ENCODE measurements around the gene CAP1.
"Not testable (repeated sequence)": the region's sequence is repeated elsewhere in the genome, so short reads cannot be mapped to it uniquely, and the experiment has no call there.

Gene CAP1

DNA sequence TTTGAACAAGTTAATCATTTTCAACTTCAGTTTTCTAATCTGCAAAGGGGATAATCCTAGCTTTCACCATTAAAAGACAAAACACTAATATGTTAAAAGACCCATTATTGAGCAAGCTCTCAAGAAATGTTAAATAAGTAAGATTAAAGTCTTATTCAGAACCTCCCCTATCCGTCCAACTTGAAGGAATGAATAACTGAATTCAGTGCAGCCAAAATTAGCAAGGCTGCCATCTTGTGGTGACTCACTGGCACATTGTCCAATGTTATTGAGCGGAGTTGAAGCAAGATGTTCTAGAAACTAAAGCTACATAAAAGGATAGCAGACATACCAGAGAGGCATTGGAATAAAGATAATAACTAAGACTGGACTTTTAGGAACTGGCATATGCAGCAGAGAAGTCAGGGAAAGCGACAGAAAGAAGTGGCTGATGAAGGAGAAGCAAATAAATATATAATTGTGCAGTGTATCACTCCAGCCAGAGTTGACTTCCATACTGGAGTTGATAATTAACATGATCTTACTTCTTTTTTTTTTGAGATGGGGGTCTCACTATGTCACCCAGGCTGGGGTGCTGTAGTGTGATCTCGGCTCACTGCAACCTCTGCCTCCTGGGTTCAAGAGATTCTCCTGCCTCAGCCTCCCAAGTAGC is 8.2 kb upstream of the CAP1 start:
- peak; percentile 99 for DNase-seq

DNA sequence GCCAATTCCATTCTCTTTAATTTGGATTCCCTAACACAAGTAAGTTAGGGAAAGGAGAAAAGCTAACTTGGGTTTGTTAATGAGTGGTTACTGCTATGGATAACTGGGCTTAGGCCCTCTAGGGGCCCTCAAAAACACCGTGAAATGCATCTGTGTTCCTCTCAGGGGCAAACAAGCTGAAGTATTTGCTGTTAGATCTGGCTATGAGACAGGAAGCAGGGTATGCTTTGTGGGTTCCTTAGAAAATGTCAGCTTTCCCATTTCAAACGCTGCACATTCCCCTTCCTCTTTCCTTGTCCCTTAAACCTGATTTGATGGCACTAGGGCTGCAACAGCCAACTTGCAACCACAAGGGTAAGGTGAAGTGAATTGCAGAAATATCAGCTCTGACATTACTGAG is 5.7 kb upstream of the CAP1 start:
- DNase-seq, result no peak

DNA sequence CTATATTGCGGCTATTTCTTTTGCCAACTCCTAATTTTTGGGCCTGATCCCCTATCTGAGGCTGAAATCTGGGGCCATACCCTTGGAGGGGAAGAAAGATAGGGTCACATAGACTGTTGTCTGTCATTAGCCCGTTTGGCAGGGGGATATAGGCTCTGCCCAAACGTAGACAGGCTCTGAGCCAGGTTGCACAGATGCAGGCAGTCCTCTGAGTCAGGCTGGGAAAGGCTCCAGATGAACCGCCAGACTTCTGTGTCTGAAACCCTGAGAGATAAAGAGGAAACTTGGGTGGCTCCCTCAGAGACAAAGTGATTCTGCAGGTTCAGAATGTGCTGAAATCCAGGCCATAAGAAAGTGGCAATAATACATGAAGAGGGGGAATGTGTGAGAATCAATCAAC is 4.0 kb upstream of the CAP1 start:
- peak; percentile 100 for DNase-seq

DNA sequence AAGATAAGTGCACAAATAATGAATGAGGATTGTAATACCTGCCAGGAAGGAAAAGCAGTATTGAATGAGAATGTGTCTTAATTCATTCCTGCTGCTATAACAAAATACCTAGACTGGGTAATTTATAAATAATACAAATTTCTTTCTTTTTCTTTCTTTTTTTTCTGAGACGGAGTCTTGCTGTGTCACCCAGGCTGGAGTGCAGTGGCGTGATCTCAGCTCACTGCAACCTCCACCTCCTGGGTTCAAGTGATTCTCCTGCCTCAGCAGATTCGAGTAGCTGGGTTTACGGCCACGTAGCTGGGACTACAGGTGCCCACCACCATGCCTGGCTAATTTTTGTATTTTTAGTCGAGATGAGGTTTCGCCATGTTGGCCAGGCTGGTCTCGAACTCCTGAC is 3.3 kb upstream of the CAP1 start:
- not testable (repeated sequence) for DNase-seq

DNA sequence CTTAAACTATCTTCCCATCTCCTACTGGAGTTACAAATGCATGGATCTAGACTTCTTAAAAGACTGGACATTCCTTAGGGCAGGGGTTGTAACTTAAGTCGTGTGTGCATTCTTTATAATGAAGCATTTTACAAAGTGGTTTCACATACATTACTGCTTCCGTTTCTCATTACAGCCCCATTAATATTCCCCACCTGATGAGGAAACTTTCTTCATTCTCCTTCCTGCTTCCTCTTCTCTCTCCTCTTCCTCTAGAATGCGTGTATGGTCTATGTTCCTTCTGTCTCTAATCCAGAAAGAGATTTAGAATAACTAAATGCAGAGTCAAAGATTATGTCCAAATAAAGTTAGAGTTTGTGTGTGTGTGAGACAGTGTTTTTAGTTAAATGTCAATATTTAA is 1.8 kb upstream of the CAP1 start:
- DNase-seq, result no peak

DNA sequence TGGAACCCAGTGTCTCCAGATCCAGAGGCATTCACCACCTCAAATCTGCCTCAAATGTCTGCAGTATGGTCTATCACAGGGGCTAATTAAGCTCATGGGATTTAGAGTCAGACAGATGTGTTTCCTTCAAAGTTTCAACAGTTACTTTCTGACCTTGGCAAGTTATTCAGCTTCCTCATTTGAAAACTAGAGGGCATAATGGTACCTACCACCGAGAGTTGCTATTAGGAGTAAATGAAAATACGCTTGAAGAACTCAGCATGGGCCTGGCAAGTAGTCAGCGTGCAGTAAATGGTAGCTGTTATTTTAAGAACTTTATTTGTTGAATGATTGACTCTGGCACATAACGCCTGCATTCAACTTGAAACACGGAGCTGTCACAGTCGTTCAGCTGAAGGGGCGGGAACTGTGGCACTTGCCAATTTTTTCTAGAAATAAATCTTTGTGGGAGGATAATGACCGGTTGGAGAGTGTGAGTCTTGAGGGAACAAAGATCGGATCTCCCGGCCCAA is 1.2 kb upstream of the CAP1 start:
- peak; percentile 100 for DNase-seq

DNA sequence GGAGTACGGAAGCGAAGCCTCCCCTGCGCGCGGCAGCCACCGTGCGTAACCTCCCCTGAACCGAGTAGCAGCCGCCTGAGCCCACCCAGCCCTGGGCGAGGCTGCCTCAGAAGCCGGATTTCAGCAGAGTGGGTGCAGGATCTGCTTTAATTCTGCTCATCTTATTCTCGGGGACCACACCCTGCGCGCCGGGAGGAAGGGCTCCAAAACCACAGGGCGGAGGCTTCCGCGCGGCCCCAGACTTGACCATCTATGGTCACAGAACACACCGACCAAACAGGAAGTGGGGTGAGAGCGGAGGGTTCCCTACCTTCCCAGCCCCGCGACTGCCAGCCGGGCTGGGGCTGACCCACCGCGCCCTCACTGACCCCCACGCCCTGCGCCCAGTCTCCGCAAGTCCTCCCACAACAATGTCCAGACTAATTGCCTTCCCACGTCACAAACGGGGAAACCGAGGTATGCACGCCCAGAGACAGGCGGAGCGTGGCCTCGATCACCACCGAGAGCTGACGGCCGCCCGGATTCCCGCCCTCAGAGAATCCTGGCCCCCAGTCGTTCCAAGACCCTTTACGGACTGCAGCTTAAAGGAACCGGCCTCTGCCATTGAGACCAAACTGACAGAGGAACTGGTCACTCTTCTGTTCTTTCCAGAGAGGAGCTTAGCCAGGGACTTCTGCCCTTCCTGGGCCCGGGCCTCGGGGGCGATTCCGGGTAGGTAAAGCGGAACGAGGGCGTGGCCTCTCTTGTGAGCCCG is 595 bp upstream of the CAP1 start:
- peak; percentile 100 for DNase-seq

DNA sequence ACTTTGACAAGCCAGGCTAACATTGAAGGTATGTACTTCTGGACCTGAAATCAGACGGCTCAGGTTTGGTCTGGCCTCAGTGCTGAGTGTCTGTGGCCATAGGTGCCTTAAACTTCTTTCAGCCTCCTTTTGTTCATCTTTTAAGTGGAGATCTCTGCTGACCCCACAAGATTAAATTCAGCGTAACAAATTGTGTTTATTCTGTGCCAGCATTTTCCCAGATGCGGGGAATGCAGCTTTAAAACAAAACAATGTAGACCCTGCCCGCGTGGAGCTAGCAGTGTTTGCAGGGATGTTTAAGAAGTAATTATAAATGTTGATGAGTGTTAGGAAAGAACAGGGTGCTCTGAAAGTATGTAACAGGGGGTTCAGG is 923 bp downstream of the CAP1 start:
- DNase-seq, result no peak

DNA sequence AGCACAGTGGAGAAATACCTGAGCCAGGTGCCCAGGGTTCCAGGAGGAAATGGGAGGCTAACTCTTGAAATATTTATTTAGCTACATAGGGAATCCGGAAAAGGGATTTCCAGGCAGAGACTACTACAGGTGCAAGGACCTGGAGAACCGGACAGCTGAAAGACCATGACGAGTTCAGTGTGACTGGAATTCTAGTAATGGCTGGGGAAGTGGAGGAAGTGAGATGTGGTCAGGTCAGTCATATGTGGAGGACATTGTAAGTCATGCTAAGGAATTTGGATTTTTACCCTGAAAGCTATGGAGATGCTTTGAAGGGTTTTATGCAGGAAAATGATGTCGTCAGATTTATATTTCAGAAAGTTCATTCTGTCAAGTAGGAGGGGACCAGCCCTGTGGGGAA is 1.8 kb downstream of the CAP1 start:
- no peak for DNase-seq

DNA sequence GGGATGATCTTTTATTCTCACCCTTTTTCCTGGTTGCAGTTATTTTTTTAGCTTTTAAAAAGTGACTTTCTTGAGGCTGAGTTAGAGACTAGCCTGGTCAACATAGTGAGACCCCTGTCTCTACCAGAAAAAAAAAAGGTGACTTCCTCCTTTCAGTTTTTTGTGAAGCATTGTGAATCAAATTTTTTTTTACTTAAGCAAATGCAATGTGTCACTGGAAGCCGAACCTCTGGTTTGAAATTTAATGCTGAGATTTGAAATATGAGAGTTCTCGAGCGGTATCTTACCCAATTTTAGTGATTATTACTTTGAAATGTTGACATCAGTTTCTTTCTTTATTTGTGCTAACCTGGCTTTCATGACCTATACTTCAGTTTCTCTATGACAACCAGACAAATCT is 3.6 kb downstream of the CAP1 start:
- no peak for DNase-seq

DNA sequence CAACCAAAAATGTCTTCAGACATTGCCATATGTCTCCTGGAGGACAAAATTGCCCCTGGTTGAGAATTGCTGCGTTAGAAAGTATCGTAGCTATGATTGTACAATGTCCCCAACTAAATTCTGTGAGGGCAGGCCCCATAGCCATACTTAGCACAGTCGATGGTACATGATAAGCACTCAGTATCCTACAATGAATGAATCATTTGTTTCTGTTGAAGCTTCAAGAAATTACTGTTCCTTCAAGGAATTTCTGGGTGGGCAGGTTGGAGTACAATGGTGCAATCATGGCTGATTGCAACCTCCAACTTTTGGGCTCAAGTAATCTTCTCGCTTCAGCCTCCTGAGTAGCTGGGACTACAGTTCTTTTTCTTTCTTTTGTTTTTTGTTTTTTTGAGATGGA is 4.7 kb downstream of the CAP1 start:
- no peak for DNase-seq

DNA sequence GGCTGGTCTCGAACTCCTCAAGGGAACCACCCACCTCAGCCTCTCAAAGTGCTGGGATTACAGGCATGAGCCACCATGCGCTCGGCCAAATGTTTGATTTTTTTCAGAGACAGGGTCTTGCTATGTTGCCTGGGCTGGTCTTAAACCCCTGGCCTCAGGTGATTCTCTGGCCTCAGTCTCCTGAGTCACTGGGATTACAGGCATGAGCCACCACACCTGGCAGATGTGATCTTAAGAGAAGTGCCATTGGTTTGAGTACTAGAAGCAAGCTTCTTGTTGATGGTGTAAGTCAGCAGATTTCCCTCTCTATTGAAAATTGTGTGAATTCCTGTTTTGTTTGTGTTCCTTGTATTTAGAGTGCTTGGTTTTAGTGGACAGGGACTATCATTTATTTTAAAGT is 5.2 kb downstream of the CAP1 start:
- DNase-seq, result no peak

DNA sequence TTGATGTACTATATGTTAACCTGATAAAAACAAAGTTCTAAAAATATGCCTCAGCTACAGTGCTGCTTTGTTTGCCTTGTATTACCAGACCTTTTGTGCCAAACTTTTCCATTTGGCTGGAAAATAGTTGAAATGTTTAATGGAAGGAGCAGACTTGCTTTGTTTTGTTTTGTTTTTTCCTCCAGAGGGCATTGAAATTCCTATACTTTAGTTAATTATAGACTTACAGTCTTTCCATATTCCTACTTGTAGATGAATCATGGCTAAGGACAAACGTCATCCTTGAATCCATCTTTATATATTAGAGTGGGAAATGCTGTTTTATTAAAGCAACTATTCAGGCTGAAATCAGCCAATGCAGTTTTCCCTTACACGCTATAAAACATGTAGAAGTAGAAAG is 6.7 kb downstream of the CAP1 start:
- no peak for DNase-seq

DNA sequence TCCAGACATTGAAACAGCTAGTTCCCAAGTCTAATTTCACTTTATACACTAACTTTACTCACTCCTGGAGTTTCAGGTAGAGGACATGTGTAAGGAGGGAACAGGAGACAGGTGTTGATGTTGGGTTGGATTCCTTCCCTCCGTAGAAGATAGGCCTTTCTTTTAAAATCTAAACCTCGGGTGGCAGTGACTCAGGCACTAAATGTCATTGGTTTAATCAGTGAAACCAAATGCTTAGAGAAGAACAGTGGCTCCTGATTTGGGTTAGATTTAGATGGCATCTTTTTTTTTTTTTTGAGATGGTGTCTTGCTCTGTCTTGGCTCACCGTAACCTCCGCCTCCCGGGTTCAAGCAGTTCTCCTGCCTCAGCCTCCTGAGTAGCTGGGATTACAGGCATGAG is 7.2 kb downstream of the CAP1 start:
- no peak for DNase-seq

DNA sequence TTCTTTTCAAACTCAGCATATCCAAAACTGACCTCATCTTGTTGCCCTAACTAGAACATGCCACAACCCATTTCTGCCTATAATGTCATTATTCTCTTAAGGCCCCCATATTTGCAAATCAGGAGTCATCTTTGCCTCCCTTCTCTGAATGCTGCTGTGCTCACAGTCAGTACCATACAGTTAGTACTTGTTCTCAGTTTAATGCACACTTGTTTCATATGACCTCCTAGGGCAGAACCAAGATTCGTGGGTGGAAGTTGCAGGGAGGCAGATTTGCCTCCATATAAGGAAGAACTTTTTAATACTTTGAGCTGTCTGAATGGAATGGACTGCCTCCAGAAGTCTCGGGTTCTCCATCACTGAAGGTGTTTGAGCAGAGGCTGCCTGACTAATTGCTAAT is 9.2 kb downstream of the CAP1 start:
- no peak for DNase-seq

DNA sequence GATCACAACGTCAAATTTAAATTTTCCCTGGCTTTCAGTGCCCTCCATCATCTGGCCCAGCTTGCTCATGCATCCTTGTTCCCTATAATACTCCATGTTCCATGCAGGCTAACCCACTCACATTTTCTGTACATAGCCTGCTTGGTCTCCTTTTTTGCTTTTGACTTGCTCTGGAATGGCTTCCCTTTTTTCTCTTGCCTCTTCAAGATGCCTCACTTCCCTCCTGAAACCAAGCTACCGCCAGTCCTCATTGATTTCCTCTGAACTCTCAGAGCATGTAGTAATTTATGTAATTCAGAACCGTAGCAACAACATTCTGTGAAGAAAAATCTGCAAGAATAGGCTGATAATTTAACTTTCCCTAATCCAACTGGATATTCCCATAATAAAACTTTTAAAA is 10.3 kb downstream of the CAP1 start:
- DNase-seq, result no peak

DNA sequence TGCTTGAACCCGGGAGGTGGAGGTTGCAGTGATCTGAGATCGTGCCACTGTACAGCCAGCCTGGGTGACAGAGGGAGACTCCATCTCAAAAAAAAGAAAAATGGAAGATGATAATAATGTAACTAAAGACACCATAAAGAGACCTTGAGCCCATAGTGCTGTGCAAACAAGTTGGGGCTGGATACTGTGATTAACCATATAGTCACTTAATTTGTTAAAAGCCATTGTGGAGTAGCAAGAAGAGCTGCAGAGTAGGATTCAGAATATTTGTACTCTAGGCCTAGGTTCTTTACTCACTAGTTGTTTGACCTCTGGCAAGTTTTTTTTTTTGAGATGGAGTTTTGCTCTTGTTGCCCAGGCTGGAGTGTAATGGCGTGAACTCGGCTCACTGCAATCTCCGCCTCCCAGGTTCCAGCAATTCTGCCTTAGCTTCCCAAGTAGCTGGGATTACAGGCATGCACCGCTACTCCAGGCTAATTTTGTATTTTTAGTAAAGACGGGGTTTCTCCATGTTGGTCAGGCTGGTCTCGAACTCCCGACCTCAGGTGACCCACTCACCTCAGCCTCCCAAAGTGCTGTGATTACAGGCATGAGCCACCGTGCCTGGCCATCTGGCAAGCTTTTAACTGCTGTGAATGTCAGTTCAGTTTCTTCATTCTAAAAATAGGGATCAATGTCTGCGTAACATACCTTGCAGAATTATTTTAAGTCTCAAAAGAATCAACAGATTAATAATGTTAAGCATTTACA is 12.8 kb downstream of the CAP1 start:
- DNase-seq, result no peak

DNA sequence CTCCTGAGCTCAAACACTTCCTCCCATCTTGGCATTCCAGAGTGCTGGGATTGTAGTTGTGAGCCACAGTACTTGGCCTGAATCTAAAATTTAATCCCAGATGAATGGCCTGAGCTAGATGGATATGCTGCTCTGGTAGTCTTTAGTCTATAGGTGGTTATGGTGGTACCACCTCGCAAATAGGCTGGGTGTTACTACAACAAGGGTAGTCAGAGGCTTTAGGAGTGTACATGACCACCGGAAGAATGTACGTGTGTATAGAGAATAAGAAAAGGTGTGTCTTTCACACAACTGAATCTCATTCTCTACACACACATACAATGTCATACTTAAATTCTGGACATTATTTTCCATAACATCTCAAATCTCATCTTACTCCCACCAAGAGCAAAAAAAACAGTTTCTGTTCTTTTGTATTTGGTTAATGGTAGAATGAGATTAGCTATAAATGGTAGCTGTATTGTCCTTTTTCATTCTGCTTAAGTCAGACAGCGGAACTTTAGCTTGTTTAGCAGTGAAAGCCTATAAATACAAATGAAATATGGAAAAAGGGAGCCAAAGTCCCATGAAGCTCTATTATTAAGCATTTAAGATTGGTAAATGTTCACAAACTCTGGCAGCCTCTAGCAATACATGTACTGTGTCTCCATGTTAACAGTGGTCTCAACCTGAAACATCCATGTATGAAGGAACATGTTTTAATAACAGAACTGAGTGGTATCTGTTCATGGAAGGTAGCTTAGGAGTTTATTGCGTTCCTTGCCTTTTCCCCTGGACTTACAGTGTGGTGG is 16.2 kb downstream of the CAP1 start:
- no peak for DNase-seq

DNA sequence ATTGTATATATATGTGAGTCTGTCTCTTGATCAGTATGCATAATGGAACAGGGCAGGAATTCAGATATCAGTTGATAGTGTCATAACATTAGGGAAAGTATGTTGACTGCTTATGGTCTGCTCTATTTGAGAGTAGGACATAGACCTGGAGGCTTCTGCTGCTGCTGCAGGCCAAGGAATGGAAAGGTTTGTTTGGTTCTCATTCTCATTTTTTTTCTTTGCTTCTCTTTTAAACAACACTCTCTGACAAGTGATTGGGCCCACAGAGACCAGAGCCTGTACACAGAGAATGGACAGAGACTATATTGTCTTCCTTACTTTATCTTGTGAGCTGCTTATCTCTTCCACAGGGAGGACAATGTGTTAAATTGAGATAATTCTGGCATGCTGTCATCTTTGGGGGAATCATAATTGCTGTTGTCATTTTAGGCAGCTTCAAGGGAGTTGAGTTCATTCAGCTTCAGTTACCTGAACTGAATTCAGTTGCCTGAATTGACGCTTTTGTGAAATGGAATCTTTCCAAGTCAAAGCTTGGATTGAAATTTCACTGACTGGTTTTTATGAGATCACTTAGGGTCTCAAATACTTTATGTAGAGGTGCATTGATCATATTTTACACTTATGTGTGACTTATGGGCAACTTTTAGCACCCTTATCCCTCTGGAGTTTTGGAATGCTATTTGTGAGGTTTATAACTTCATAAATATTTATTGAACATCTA is 16.9 kb downstream of the CAP1 start:
- no peak for DNase-seq

DNA sequence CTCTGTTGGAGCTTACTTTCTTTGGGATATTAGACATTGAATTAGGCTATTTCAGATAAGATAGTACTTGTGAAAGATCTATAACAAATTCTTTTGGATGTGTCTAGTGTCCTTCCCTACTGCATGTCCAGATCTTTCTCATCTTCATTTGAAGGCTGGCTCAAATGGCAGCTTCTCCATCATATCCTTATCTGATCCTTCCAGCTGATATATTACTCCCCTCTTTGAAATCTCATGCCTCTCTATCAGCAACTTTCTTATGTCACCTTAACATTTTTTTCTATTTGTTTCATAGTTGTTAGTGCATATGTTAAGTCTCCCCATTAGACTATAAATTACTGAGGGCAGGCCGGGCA is 17.5 kb downstream of the CAP1 start:
- DNase-seq, result no peak

DNA sequence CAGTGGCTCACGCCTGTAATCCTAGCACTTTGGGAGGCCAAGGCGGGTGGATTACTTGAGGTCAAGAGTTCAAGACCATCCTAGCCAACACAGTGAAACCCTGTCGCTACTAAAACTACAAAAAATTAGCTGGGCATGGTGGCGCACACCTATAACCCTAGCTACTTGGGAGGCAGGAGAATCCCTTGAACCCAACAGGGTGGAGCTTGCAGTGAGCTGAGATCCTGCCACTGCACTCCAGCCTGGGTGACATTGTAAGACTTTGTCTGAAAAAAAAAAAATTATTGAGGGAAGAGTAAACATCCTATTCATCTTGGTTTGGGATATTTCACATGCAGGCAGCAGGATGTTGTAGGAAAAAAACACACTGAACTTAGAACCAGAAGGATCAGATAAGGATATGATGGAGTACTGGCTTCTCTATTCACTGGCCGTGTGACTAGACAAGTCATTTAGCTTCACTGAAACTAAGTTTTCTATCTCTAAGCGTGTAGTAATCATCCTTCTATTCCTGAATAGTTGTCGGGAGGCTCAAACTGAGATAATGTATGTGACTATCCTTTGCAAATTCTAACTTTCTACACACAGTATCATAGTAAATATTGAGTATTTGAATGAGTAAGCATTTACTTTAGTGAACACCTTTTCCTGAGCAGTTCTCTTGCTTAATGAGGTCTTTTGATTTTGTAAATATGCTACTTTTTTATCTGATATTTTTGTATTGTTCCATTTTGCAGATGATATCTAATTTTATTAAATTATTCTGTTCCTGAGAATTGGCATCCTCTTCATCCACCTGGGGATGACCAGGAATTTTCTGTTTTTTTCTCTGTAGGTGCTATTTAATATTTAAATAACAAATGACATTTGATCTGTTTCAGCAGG is 18.2 kb downstream of the CAP1 start:
- peak; percentile 86 for DNase-seq

Measured in DMS 273 treated with DMSO at 0.1 percent for 48 hours (cell line).